H1 (cell line): ENCODE data around the gene RNF157. TPM values are rescaled to one million over a fixed set of nuclear protein-coding genes. Genes with fewer than 3 reads are reported as not detected.

Source experiments
- CTCF ChIA-PET: fragments of 300-600 bp; sonication (Branson Sonifier 250); formaldehyde crosslinking; loops from one replicate; lab custom pipeline; 2021; ENCODE audit not compliant: partially characterized antibody; lab: Charles Lee
- POLR2A ChIA-PET: fragments of 300-600 bp; sonication (Branson Sonifier 250); formaldehyde crosslinking; loops from one replicate; lab custom pipeline; 2021; ENCODE audit warnings: inconsistent platforms; ENCODE audit not compliant: partially characterized antibody; lab: Charles Lee
- DNase-seq, 2 experiments: peaks; one replicate each; pipeline versions ENCODE4 v3.0.0 to v3.0.0-alpha.2; 2010 to 2022; ENCODE audit warnings: low spot score in 2 of 2, low read depth in 1 of 2, mixed read lengths in 1 of 2
- FAIRE-seq: peaks from 2 replicates; lab custom pipeline; 2011; peaks lifted over from hg19 to GRCh38; lab: Jason Lieb, UNC
- H2AFZ ChIP-seq: 2 replicates; pipeline ENCODE4 v1.8.1; 2012; ENCODE audit warnings: low read length, inconsistent platforms
- H2AK5ac ChIP-seq: 2 replicates; pipeline ENCODE4 v1.6.1; 2013; ENCODE audit warnings: low read depth, low read length
- H2BK120ac ChIP-seq: replicated peaks from 2 replicates; pipeline ENCODE3; 2013; ENCODE audit warnings: low read depth, low read length, inconsistent platforms
- H2BK12ac ChIP-seq: 2 replicates; pipeline ENCODE4 v1.6.1; 2013; ENCODE audit warnings: low read depth, low read length
- H2BK15ac ChIP-seq: 2 replicates; pipeline ENCODE4 v1.6.1; 2013; ENCODE audit warnings: low read length
- H2BK20ac ChIP-seq: 2 replicates; pipeline ENCODE4 v1.6.1; 2013; ENCODE audit warnings: low read length
- H2BK5ac ChIP-seq: 2 replicates; pipeline ENCODE4 v1.6.1; 2013; ENCODE audit warnings: low read depth, low read length
- H3K14ac ChIP-seq: 2 replicates; pipeline ENCODE4 v1.6.1; 2013; ENCODE audit warnings: inconsistent platforms; ENCODE audit not compliant: insufficient read length
- H3K18ac ChIP-seq: 2 replicates; pipeline ENCODE4 v1.6.1; 2013; ENCODE audit warnings: low read length; ENCODE audit errors: extremely low read depth
- H3K23ac ChIP-seq: 2 replicates; pipeline ENCODE4 v1.6.1; 2013; ENCODE audit warnings: inconsistent platforms; ENCODE audit not compliant: insufficient read length
- H3K23me2 ChIP-seq: 2 replicates; pipeline ENCODE4 v1.6.1; 2013; ENCODE audit warnings: low read depth, low read length
- H3K27ac ChIP-seq: 2 replicates; pipeline ENCODE4 v1.6.1; 2011; ENCODE audit warnings: low read depth, low read length, inconsistent platforms
- H3K27me3 ChIP-seq, 4 experiments: replicated peaks in 1 of 4; 1 replicate in 1 of 4; 2 replicates in 3 of 4; pipeline versions ENCODE4 v1.6.1 to v1.8.1; 2011 to 2013; ENCODE audit warnings: low read length in 3 of 4, mild to moderate bottlenecking in 3 of 4, inconsistent platforms in 2 of 4, mixed read lengths in 2 of 4, moderate library complexity in 1 of 4; ENCODE audit not compliant: control insufficient read depth in 3 of 4, insufficient read depth in 3 of 4; ENCODE audit errors: extremely low read depth in 1 of 4
- H3K36me3 ChIP-seq, 4 experiments: 2 replicates each; pipeline versions ENCODE4 v1.6.1 to v1.8.1; 2011 to 2013; ENCODE audit warnings: mild to moderate bottlenecking in 4 of 4, low read length in 3 of 4, moderate library complexity in 2 of 4, control low read depth in 1 of 4, inconsistent platforms in 1 of 4; ENCODE audit not compliant: insufficient read depth in 4 of 4, control insufficient read depth in 2 of 4
- H3K4ac ChIP-seq: replicated peaks from 2 replicates; pipeline ENCODE3; 2013; ENCODE audit warnings: low read length, low read depth, mixed read lengths, inconsistent platforms; ENCODE audit not compliant: insufficient read length
- H3K4me1 ChIP-seq, 4 experiments: replicated peaks in 1 of 4; 1 replicate in 1 of 4; 2 replicates in 3 of 4; pipeline versions ENCODE4 v1.6.1 to v1.8.1; 2011 to 2013; ENCODE audit warnings: low read length in 3 of 4, inconsistent platforms in 2 of 4, mixed read lengths in 1 of 4; ENCODE audit not compliant: insufficient read depth in 4 of 4, control insufficient read depth in 3 of 4
- H3K4me2 ChIP-seq, 2 experiments: 2 replicates each; pipeline versions ENCODE4 v1.6.1 to v1.8.1; 2011 to 2013; ENCODE audit warnings: low read depth in 2 of 2, low read length in 2 of 2, control low read depth in 1 of 2, inconsistent platforms in 1 of 2, mild to moderate bottlenecking in 1 of 2; ENCODE audit not compliant: insufficient read depth in 1 of 2
- H3K4me3 ChIP-seq, 4 experiments: fragments of 200-600, 300-600 bp in 1 of 4; sonication (generic), shearing (Covaris generic), sonication (Bioruptor Twin) in 1 of 4; 2 replicates each; pipeline versions ENCODE4 v1.5.1 to v1.8.1; 2011 to 2016; ENCODE audit warnings: low read length in 4 of 4, low read depth in 3 of 4, control low read depth in 2 of 4, inconsistent platforms in 2 of 4, mild to moderate bottlenecking in 2 of 4, mixed read lengths in 1 of 4, moderate library complexity in 1 of 4; ENCODE audit not compliant: insufficient read depth in 2 of 4; ENCODE audit errors: extremely low read depth in 1 of 4
- H3K56ac ChIP-seq: replicated peaks from 2 replicates; pipeline ENCODE3; 2013; ENCODE audit warnings: low read depth, mild to moderate bottlenecking, mixed read lengths, low read length, inconsistent platforms; ENCODE audit not compliant: insufficient read length
- H3K79me1 ChIP-seq: 2 replicates; pipeline ENCODE4 v1.6.1; 2013; ENCODE audit warnings: low read depth, low read length, control low read depth
- H3K79me2 ChIP-seq, 2 experiments: 2 replicates each; pipeline versions ENCODE4 v1.6.1 to v1.8.1; 2012 to 2013; ENCODE audit warnings: low read length in 2 of 2, mild to moderate bottlenecking in 2 of 2, inconsistent platforms in 1 of 2; ENCODE audit not compliant: insufficient read depth in 2 of 2, control insufficient read depth in 1 of 2
- H3K9ac ChIP-seq, 4 experiments: replicated peaks in 1 of 4; 1 replicate in 1 of 4; 2 replicates in 3 of 4; pipeline versions ENCODE4 v1.6.1 to v1.8.1; 2011 to 2013; ENCODE audit warnings: low read depth in 3 of 4, low read length in 3 of 4, control low read depth in 2 of 4, mild to moderate bottlenecking in 2 of 4, moderate library complexity in 2 of 4, inconsistent platforms in 1 of 4; ENCODE audit errors: extremely low read depth in 1 of 4
- H3K9me3 ChIP-seq, 2 experiments: 2 replicates each; pipeline versions ENCODE4 v1.6.1 to v1.8.1; 2012 to 2013; ENCODE audit warnings: mild to moderate bottlenecking in 2 of 2, moderate library complexity in 2 of 2, control low read depth in 1 of 2, inconsistent platforms in 1 of 2, low read depth in 1 of 2, low read length in 1 of 2, mixed read lengths in 1 of 2; ENCODE audit not compliant: insufficient read depth in 2 of 2
- H4K20me1 ChIP-seq, 2 experiments: replicated peaks in 1 of 2; 2 replicates each; pipeline versions ENCODE3 to v1.8.1; 2011 to 2013; ENCODE audit warnings: inconsistent platforms in 2 of 2, low read length in 2 of 2, mild to moderate bottlenecking in 1 of 2; ENCODE audit not compliant: insufficient read depth in 2 of 2, control insufficient read depth in 1 of 2
- H4K5ac ChIP-seq: 2 replicates; pipeline ENCODE4 v1.6.1; 2013; ENCODE audit warnings: low read length, low read depth, mixed read lengths, inconsistent platforms; ENCODE audit not compliant: insufficient read length
- H4K8ac ChIP-seq: 2 replicates; pipeline ENCODE4 v1.8.0; 2013; ENCODE audit warnings: mild to moderate bottlenecking, moderate library complexity, low read length, inconsistent platforms; ENCODE audit not compliant: insufficient read depth; ENCODE audit errors: extremely low read depth
- H4K91ac ChIP-seq: replicated peaks from 2 replicates; pipeline ENCODE3; 2013; ENCODE audit warnings: low read length, mixed read lengths, inconsistent platforms; ENCODE audit not compliant: insufficient read length
- BACH1 ChIP-seq: IDR thresholded peaks from 2 replicates; pipeline ENCODE4 v1.6.1; 2012; ENCODE audit warnings: low read length, improper control_type of control experiment
- BRCA1 ChIP-seq: IDR thresholded peaks from 2 replicates; pipeline ENCODE4 v1.6.1; 2012; ENCODE audit warnings: low read depth, low read length, improper control_type of control experiment
- GABPA ChIP-seq: IDR thresholded peaks from 2 replicates; pipeline ENCODE4 v1.6.1; 2011; ENCODE audit warnings: mild to moderate bottlenecking, low read length, moderate library complexity, borderline replicate concordance; ENCODE audit not compliant: insufficient read depth
- GTF2F1 ChIP-seq: IDR thresholded peaks from 2 replicates; pipeline ENCODE4 v1.6.1; 2012; ENCODE audit warnings: low read depth, low read length, improper control_type of control experiment, borderline replicate concordance
- HDAC6 ChIP-seq: IDR thresholded peaks from one replicate; pipeline ENCODE4 v1.7.1; 2012; ENCODE audit warnings: low read depth, mild to moderate bottlenecking, inconsistent platforms, low read length, moderate library complexity
- KDM1A ChIP-seq: fragments of 200-600, 300-600 bp; sonication (generic); IDR thresholded peaks from 2 replicates; pipeline ENCODE4 v1.7.1; 2016; ENCODE audit warnings: mild to moderate bottlenecking, low read length, borderline replicate concordance
- KDM5A ChIP-seq: fragments of 200-600 bp; IDR thresholded peaks from 2 replicates; pipeline ENCODE4 v1.7.1; 2012; ENCODE audit warnings: mild to moderate bottlenecking, low read length, inconsistent platforms, mixed read lengths
- POU5F1 ChIP-seq: IDR thresholded peaks from 2 replicates; pipeline ENCODE4 v1.6.1; 2011; ENCODE audit warnings: low read depth, mild to moderate bottlenecking, low read length, moderate library complexity
- SIX5 ChIP-seq: IDR thresholded peaks from 2 replicates; pipeline ENCODE4 v1.6.1; 2011; ENCODE audit warnings: mild to moderate bottlenecking, low read depth, low read length
- SRF ChIP-seq: IDR thresholded peaks from 2 replicates; pipeline ENCODE4 v1.6.1; 2011; ENCODE audit warnings: mild to moderate bottlenecking, low read depth, low read length, moderate library complexity
- YY1 ChIP-seq: IDR thresholded peaks from 2 replicates; pipeline ENCODE4 v1.6.1; 2011; ENCODE audit warnings: low read depth, mild to moderate bottlenecking, low read length
- WGBS, 2 experiments: shearing (Covaris generic) in 1 of 2; methylation state at CpG; one replicate each; pipeline versions ENCODE4 v1.1.6 to v1.1.7; 2013 to 2015; ENCODE audit warnings: low lambda C conversion rate in 2 of 2, mixed read lengths in 2 of 2, inconsistent platforms in 1 of 2, low coverage in 1 of 2, missing lambda C conversion rate in 1 of 2; ENCODE audit not compliant: insufficient replicate concordance in 2 of 2, insufficient coverage in 1 of 2, insufficient read length in 1 of 2; ENCODE audit errors: extremely low coverage in 1 of 2, missing lambda C conversion rate in 1 of 2; 5-methylcytosine and 5-hydroxymethylcytosine counted together
- polyA plus RNA-seq, 7 experiments: library from polyadenylated mRNA; depleted of rRNA in 3 of 7; stranded (reverse) in 5 of 7; unstranded in 2 of 7; fragments of >200 nt in 5 of 7; fragments of 200-250 nt in 2 of 7; gene quantifications; 1 replicate in 5 of 7; 2 replicates in 1 of 7; 4 replicates in 1 of 7; pipeline versions ENCODE4 v1.2.1 to v1.2.3, GENCODE V29; 2011 to 2013; ENCODE audit warnings: missing spikeins in 2 of 7, mixed read lengths in 2 of 7
- total RNA-seq: library from RNA; stranded (reverse); fragmentation: NEBNext Ultra II Directional; extraction: Animal tissue kit (Norgen Biotek cat#: 25700); gene quantifications from 2 replicates; pipeline ENCODE4 v1.2.1, GENCODE V29; 2021

Gene RNF157
- total and polyA plus RNA-seq, 2 of the 8 experiments (the other 6 are each of a cell fraction or from before 2014, with no cell fraction given), result 13.4 to 16.7 TPM

- POLR2A ChIA-PET, result interaction anchor here (1.5 kb wide), 1 partner anchor 21 kb away, joined by 7 read pairs; the partner anchor contains the start of gene RNF157
- H3K27ac ChIP-seq, result no peak overlapping the region
- H3K4me2 ChIP-seq, result no peak overlapping the region
- no peak for FAIRE-seq
- H3K18ac ChIP-seq, result no peak overlapping the region
- H3K4ac ChIP-seq, result no peak overlapping the region
- no peak overlapping the region for H3K56ac ChIP-seq
- peak in 1 of 2 experiments; percentile 24 for DNase-seq
- no peak overlapping the region for H2BK12ac ChIP-seq
- H2AK5ac ChIP-seq, result no peak overlapping the region
- no peak overlapping the region for H2BK20ac ChIP-seq
- H3K9me3 ChIP-seq, result no peaks in the 10 kb centered on the region
- H3K79me2 ChIP-seq, result no peaks in the 10 kb centered on the region
- no peak overlapping the region for H4K8ac ChIP-seq
- no peaks in the 10 kb centered on the region for H3K23me2 ChIP-seq
- no peaks in the 10 kb centered on the region for H4K20me1 ChIP-seq
- H3K14ac ChIP-seq, result no peak overlapping the region
- H2BK15ac ChIP-seq, result no peak overlapping the region
- H2BK5ac ChIP-seq, result no peak overlapping the region
- CTCF ChIA-PET, result interaction anchor here (1.5 to 1.8 kb wide), 2 partner anchors 42 to 60 kb away, joined by 4 to 5 read pairs; no protein-coding TSS in a partner anchor
- no peaks in the 10 kb centered on the region for H3K79me1 ChIP-seq
- no peaks in the 10 kb centered on the region for H3K36me3 ChIP-seq
- no peak overlapping the region for H4K5ac ChIP-seq
- H3K4me1 ChIP-seq, result no peaks in the 10 kb centered on the region
- H3K23ac ChIP-seq, result no peak overlapping the region
- H2BK120ac ChIP-seq, result no peak overlapping the region
- no peaks in the 10 kb centered on the region for H3K27me3 ChIP-seq
- WGBS, 2 experiments, result 88% methylated on average over 7 of the region's 7 CpGs; no CpG with 5 or more reads in 1 of the 2 experiments
- H2AFZ ChIP-seq, result no peak overlapping the region
- no peak overlapping the region for H3K9ac ChIP-seq
- no peak overlapping the region for H4K91ac ChIP-seq
- no peak overlapping the region for H3K4me3 ChIP-seq
- TF ChIP-seq KDM5A, result no peak
- no peak for TF ChIP-seq POU5F1
- no peak for TF ChIP-seq BACH1
- TF ChIP-seq YY1, result no peak
- TF ChIP-seq HDAC6, result no peak
- no peak for TF ChIP-seq SRF
- TF ChIP-seq GTF2F1, result no peak
- TF ChIP-seq BRCA1, result no peak
- TF ChIP-seq SIX5, result no peak
- TF ChIP-seq GABPA, result no peak
- no peak for TF ChIP-seq KDM1A
Measured at GRCh38 chr17:76219670-76220383, 20.5 kb downstream of the RNF157 start.
